Osteocyte (in vitro differentiated cells): ENCODE data around the gene ANTXR1. TPM values are rescaled to one million over a fixed set of nuclear protein-coding genes. Genes with fewer than 3 reads are reported as not detected.

Source experiments
- DNase-seq: peaks from one replicate; pipeline ENCODE4 v3.0.0; 2021; ENCODE audit warnings: mixed read lengths; ENCODE audit not compliant: unreplicated experiment; ENCODE audit errors: extremely low spot score
- H3K27ac Mint-ChIP-seq: one replicate; pipeline ENCODE4 v1.8.0; 2021; ENCODE audit warnings: mild to moderate bottlenecking, mixed read lengths; ENCODE audit not compliant: unreplicated experiment
- H3K27me3 Mint-ChIP-seq: one replicate; pipeline ENCODE4 v1.8.0; 2021; ENCODE audit warnings: mixed read lengths; ENCODE audit not compliant: unreplicated experiment
- H3K36me3 Mint-ChIP-seq: one replicate; pipeline ENCODE4 v1.8.0; 2021; ENCODE audit warnings: mixed read lengths; ENCODE audit not compliant: unreplicated experiment
- H3K4me1 Mint-ChIP-seq: one replicate; pipeline ENCODE4 v1.8.0; 2021; ENCODE audit warnings: mixed read lengths; ENCODE audit not compliant: unreplicated experiment
- H3K4me3 Mint-ChIP-seq: one replicate; pipeline ENCODE4 v1.8.0; 2021; ENCODE audit warnings: mild to moderate bottlenecking, moderate library complexity, mixed read lengths; ENCODE audit not compliant: unreplicated experiment
- H3K9me3 Mint-ChIP-seq: one replicate; pipeline ENCODE4 v1.8.0; 2021; ENCODE audit warnings: mixed read lengths; ENCODE audit not compliant: unreplicated experiment
- CTCF ChIP-seq: fragments of 200-600 bp; sonication (generic); IDR thresholded peaks from 2 replicates; pipeline ENCODE4 v1.5.0; 2021; ENCODE audit warnings: antibody characterized with exemption, mild to moderate bottlenecking, moderate library complexity
- total RNA-seq: library from RNA; stranded (reverse); gene quantifications from 2 replicates; pipeline ENCODE4 v1.2.1, GENCODE V29; 2021

Gene ANTXR1
- total RNA-seq, 1 donor from 2014 or later: 144 TPM

GRCh38 chr2:69075486-69075885 lies 62.5 kb downstream of the ANTXR1 start:
- H3K27ac Mint-ChIP-seq: no peak overlapping the region
- H3K4me1 Mint-ChIP-seq: peaks cover 10% of the 10 kb centered on the region
- TF ChIP-seq CTCF: no peak
- DNase-seq: no peak
- H3K9me3 Mint-ChIP-seq: no peaks in the 10 kb centered on the region
- H3K36me3 Mint-ChIP-seq: peaks cover 55% of the 10 kb centered on the region
- no peak overlapping the region for H3K4me3 Mint-ChIP-seq
- no peaks in the 10 kb centered on the region for H3K27me3 Mint-ChIP-seq

- H3K4me1 Mint-ChIP-seq: peaks cover 12% of the 10 kb centered on the region
- no peak overlapping the region for H3K4me3 Mint-ChIP-seq
- H3K9me3 Mint-ChIP-seq: no peaks in the 10 kb centered on the region
- TF ChIP-seq CTCF: no peak
- H3K27ac Mint-ChIP-seq: no peak overlapping the region
- no peak for DNase-seq
- peaks cover 57% of the 10 kb centered on the region for H3K36me3 Mint-ChIP-seq
- H3K27me3 Mint-ChIP-seq: no peaks in the 10 kb centered on the region
Measured at GRCh38 chr2:69076601-69077000, 63.6 kb downstream of the ANTXR1 start.

- Mint-ChIP-seq H3K4me3 (no peak overlapping the region), H3K9me3 (no peaks in the 10 kb centered on the region), H3K27ac (no peak overlapping the region), H3K4me1 (peaks cover 20% of the 10 kb centered on the region), H3K27me3 (no peaks in the 10 kb centered on the region), H3K36me3 (peaks cover 60% of the 10 kb centered on the region)
- TF ChIP-seq CTCF: no peak
- DNase-seq: no peak
Measured at GRCh38 chr2:69077252-69077950, 64.4 kb downstream of the ANTXR1 start.

- peaks cover 58% of the 10 kb centered on the region for H3K36me3 Mint-ChIP-seq
- no peak overlapping the region for H3K4me3 Mint-ChIP-seq
- no peak for TF ChIP-seq CTCF
- H3K9me3 Mint-ChIP-seq: no peaks in the 10 kb centered on the region
- H3K4me1 Mint-ChIP-seq: peaks cover 28% of the 10 kb centered on the region
- H3K27ac Mint-ChIP-seq: no peak overlapping the region
- no peaks in the 10 kb centered on the region for H3K27me3 Mint-ChIP-seq
- DNase-seq: no peak
Measured at GRCh38 chr2:69080071-69080470, 67.1 kb downstream of the ANTXR1 start.

- Mint-ChIP-seq H3K9me3 (no peaks in the 10 kb centered on the region), H3K27ac (no peak overlapping the region), H3K4me1 (peaks cover 28% of the 10 kb centered on the region), H3K27me3 (no peaks in the 10 kb centered on the region), H3K4me3 (no peak overlapping the region), H3K36me3 (peaks cover 53% of the 10 kb centered on the region)
- no peak for TF ChIP-seq CTCF
- DNase-seq: no peak
Measured at GRCh38 chr2:69081001-69081580, 68.1 kb downstream of the ANTXR1 start.
